ENCODE results near the gene KLB. TPM values are rescaled to one million over a fixed set of nuclear protein-coding genes. Genes with fewer than 3 reads are reported as not detected.
A peak's percentile ranks its signal among the peaks of the same experiment; 100 is the strongest.
"Not testable (repeated sequence)": the region's sequence is repeated elsewhere in the genome, so short reads cannot be mapped to it uniquely, and the experiment has no call there.

Gene KLB
- total and polyA plus RNA-seq, 2 of the 4 experiments (the other 2 are of a cell fraction): not detected

GRCh38 chr4:39458161-39458504 lies 51.4 kb downstream of the KLB start:
- H3K56ac ChIP-seq (ENCODE audit: extremely low read depth, insufficient read depth, low read length): peak overlapping the region; percentile 93
- H3K36me3 ChIP-seq (ENCODE audit: control insufficient read depth, insufficient read depth, low read length): peaks cover 27% of the 10 kb centered on the region
- H2AK5ac ChIP-seq (ENCODE audit: low read depth, low read length): peak overlapping the region; percentile 90
- peak overlapping the region; percentile 78 for H2AFZ ChIP-seq (replicated peaks; ENCODE audit: low read length, poor library complexity)
- H2BK120ac ChIP-seq (ENCODE audit: low read depth, low read length); H2BK20ac ChIP-seq (ENCODE audit: low read depth, low read length); H3K27me3 ChIP-seq (ENCODE audit: control insufficient read depth, insufficient read depth, low read length); H3K9me3 ChIP-seq (ENCODE audit: control insufficient read depth, insufficient read depth, low read length); H3K4me1 ChIP-seq (ENCODE audit: control insufficient read depth, insufficient read depth, low read length); BruUV-seq (replicated peaks); dilution Hi-C loops (cut with HindIII; ENCODE audit: low sequenced_read_pairs, unreplicated experiment); intact Hi-C loops (cut with micrococcal nuclease); H2BK15ac ChIP-seq (ENCODE audit: low read depth, low read length); H3K9me1 ChIP-seq (ENCODE audit: insufficient read depth, low read length); ATAC-seq (ENCODE audit: low read depth); in situ Hi-C loops (cut with MboI; ENCODE audit: low sequenced_read_pairs); DNase-seq: not testable (repeated sequence)
- POLR2A ChIA-PET (ENCODE audit: unreplicated experiment): interaction anchor here (0.6 to 1.5 kb wide), 4 partner anchors 9 to 487 kb away, joined by 3 to 4 read pairs (median 3); no protein-coding TSS in a partner anchor
- peak overlapping the region; percentile 79 for H2BK5ac ChIP-seq (ENCODE audit: low read depth, low read length, poor library complexity, severe bottlenecking)
- H4K8ac ChIP-seq (ENCODE audit: low read depth in 2 of 2, low read length in 2 of 2): peak overlapping the region; percentile 14 to 83
- H4K91ac ChIP-seq (ENCODE audit: insufficient read depth, low read depth, low read length): peak overlapping the region; percentile 51
- peak overlapping the region; percentile 70 for H3K27ac ChIP-seq (ENCODE audit: insufficient read depth, low read length)
- peak overlapping the region; percentile 19 for H4K5ac ChIP-seq (ENCODE audit: low read depth, low read length)
- peak overlapping the region; percentile 91 for H3K4me2 ChIP-seq (ENCODE audit: low read depth, low read length)
- peak overlapping the region; percentile 89 for H3K14ac ChIP-seq (replicated peaks; ENCODE audit: low read depth, low read length)
- 10% methylated on average over 2 of the region's 13 CpGs; no CpG with 5 or more reads in 1 of the 2 experiments for WGBS, 2 experiments (ENCODE audit: extremely low coverage in 2 of 2, insufficient read length in 1 of 2)
- peaks cover 46% of the 10 kb centered on the region for H4K20me1 ChIP-seq (ENCODE audit: insufficient read depth, low read length)
- H3K4ac ChIP-seq (ENCODE audit: low read depth, low read length): peak overlapping the region; percentile 80
- H2AK9ac ChIP-seq (replicated peaks; ENCODE audit: low read depth, low read length, poor library complexity): peak overlapping the region; percentile 93
- CTCF ChIA-PET: interaction anchor here (0.9 to 1.1 kb wide), 2 partner anchors 10 to 11 kb away, joined by 3 to 5 read pairs; no protein-coding TSS in a partner anchor
- peak overlapping the region; percentile 98 for H3K23ac ChIP-seq (ENCODE audit: low read depth, low read length)
- H3K9ac ChIP-seq (ENCODE audit: low read depth, low read length): peak overlapping the region; percentile 86
- H3K79me1 ChIP-seq (ENCODE audit: low read depth in 1 of 2, low read length in 2 of 2): peaks cover 23 to 49% of the 10 kb centered on the region in 2 experiments
- peak overlapping the region; percentile 65; the same call in 1 of the 2 replicates for H3K18ac ChIP-seq (ENCODE audit: low read depth, low read length)
- H3K4me3 ChIP-seq (ENCODE audit: insufficient read depth, low read depth, low read length): peak overlapping the region; percentile 68
